ENCODE measurements around the gene ELL2.
A peak's percentile ranks its signal among the peaks of the same experiment; 100 is the strongest.

ELL2 gene

GRCh38 chr5:95963650-95964410 lies 2.2 kb upstream of the ELL2 start:
- H3K9me3 ChIP-seq, result no peaks in the 10 kb centered on the region
- H3K27me3 ChIP-seq, result no peaks in the 10 kb centered on the region
- no peaks in the 10 kb centered on the region for H3K36me3 ChIP-seq
- H3K4me3 ChIP-seq (ENCODE audit: low read depth in 1 of 2, low read length in 1 of 2), result no peak overlapping the region
- no peak overlapping the region for H3K27ac ChIP-seq
- no peak for TF ChIP-seq CTCF (IDR thresholded peaks at IDR 0.05)
- peaks cover 21 to 25% of the 10 kb centered on the region in 2 experiments for H3K4me1 ChIP-seq (ENCODE audit: control insufficient read depth in 1 of 2, insufficient read depth in 1 of 2, low read depth in 1 of 2, low read length in 1 of 2)

- no peak for TF ChIP-seq CTCF (IDR thresholded peaks at IDR 0.05)
- Histone ChIP-seq H3K4me3 (ENCODE audit: low read depth in 1 of 2, low read length in 1 of 2) (peak overlapping the region; percentile 87 to 89), H3K27me3 (no peaks in the 10 kb centered on the region), H3K4me1 (ENCODE audit: control insufficient read depth in 1 of 2, insufficient read depth in 1 of 2, low read depth in 1 of 2, low read length in 1 of 2) (peaks cover 32 to 36% of the 10 kb centered on the region in 2 experiments), H3K36me3 (no peaks in the 10 kb centered on the region), H3K9me3 (no peaks in the 10 kb centered on the region), H3K27ac (peak overlapping the region; percentile 99)
Measured at GRCh38 chr5:95962785-95963184, 1.1 kb upstream of the ELL2 start.

- Histone ChIP-seq H3K4me3 (ENCODE audit: low read depth in 1 of 2, low read length in 1 of 2) (peak overlapping the region; percentile 87 to 89), H3K9me3 (no peaks in the 10 kb centered on the region), H3K27ac (peak overlapping the region; percentile 99), H3K36me3 (no peaks in the 10 kb centered on the region), H3K27me3 (no peaks in the 10 kb centered on the region), H3K4me1 (ENCODE audit: control insufficient read depth in 1 of 2, insufficient read depth in 1 of 2, low read depth in 1 of 2, low read length in 1 of 2) (peaks cover 35 to 39% of the 10 kb centered on the region in 2 experiments)
- TF ChIP-seq CTCF (IDR thresholded peaks at IDR 0.05), result no peak
Measured at GRCh38 chr5:95962475-95962773, 773 bp upstream of the ELL2 start.

- Histone ChIP-seq H3K36me3 (no peaks in the 10 kb centered on the region), H3K4me3 (ENCODE audit: low read depth in 1 of 2, low read length in 1 of 2) (peak overlapping the region; percentile 89 to 98), H3K27ac (peak overlapping the region; percentile 99), H3K9me3 (no peaks in the 10 kb centered on the region), H3K27me3 (no peaks in the 10 kb centered on the region), H3K4me1 (ENCODE audit: control insufficient read depth in 1 of 2, insufficient read depth in 1 of 2, low read depth in 1 of 2, low read length in 1 of 2) (peaks cover 50 to 54% of the 10 kb centered on the region in 2 experiments)
- TF ChIP-seq CTCF (IDR thresholded peaks at IDR 0.05), result peak; percentile 96
Measured at GRCh38 chr5:95960667-95961616, 709 bp downstream of the ELL2 start.

- H3K4me1 ChIP-seq (ENCODE audit: control insufficient read depth in 1 of 2, insufficient read depth in 1 of 2, low read depth in 1 of 2, low read length in 1 of 2), result peaks cover 59 to 63% of the 10 kb centered on the region in 2 experiments
- no peak for TF ChIP-seq CTCF (IDR thresholded peaks at IDR 0.05)
Measured at GRCh38 chr5:95959888-95960666, 1.6 kb downstream of the ELL2 start.

More at GRCh38 chr5:95959888-95960666, 1.6 kb downstream of the ELL2 start:
- no peaks in the 10 kb centered on the region for H3K27me3 ChIP-seq
- H3K4me3 ChIP-seq (ENCODE audit: low read depth in 1 of 2, low read length in 1 of 2), result peak overlapping the region; percentile 89 to 98
- H3K9me3 ChIP-seq, result no peaks in the 10 kb centered on the region
- H3K27ac ChIP-seq, result peak overlapping the region; percentile 99
- no peaks in the 10 kb centered on the region for H3K36me3 ChIP-seq

Measured in neutrophil (primary cell).